ENCODE results near the gene KIF18A.

Gene KIF18A

GRCh38 chr11:28026634-28027290 is 81.2 kb downstream of the KIF18A start:
- DNase-seq = no peak

- DNase-seq = no peak
These were observed 90.1 kb downstream of the KIF18A start for GRCh38 chr11:28017816-28018215.

DNA sequence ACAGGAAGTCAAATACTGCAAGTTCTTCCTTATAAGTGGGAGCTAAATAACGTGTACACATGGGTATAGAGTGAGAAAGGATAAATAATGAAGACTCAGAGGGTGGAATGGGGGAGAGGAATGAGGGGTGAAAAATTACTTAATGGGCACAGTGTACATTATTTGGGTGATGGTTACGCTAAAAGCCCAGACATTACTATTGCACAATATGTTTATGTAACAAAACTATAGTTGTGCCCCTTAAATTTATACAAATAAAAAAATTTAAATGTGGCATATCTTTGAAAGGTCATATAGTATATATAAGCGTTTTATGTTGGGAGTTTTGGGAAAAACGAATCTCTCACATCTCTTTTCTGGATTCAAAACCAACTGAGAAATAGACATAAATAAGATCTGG is 96.1 kb downstream of the KIF18A start:
- DNase-seq = no peak

GRCh38 chr11:28009996-28010395 is 98.0 kb downstream of the KIF18A start:
- no peak for DNase-seq

- DNase-seq = no peak
These were observed 98.6 kb downstream of the KIF18A start for GRCh38 chr11:28009388-28009787.

DNA sequence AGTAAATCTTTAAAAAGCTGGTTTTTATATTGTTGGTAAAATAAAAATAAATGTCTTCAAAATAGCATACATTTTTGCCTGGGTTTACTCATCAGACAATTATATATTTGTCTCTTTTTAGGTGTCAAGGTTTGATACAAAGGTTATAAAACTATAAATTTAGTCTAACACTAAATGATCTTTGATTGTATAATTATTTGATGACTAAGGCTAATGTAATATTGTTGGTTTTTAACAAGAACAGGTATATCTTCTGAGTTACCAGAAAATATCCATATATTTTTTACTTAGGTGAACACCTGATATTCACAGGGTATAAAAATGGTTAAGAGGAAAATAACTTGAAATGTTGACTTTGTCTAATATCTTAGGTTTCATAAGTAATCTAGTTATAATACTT is 104.3 kb downstream of the KIF18A start:
- no peak for DNase-seq

GRCh38 chr11:27998552-27998951 is 109.4 kb downstream of the KIF18A start:
- DNase-seq = no peak

DNA sequence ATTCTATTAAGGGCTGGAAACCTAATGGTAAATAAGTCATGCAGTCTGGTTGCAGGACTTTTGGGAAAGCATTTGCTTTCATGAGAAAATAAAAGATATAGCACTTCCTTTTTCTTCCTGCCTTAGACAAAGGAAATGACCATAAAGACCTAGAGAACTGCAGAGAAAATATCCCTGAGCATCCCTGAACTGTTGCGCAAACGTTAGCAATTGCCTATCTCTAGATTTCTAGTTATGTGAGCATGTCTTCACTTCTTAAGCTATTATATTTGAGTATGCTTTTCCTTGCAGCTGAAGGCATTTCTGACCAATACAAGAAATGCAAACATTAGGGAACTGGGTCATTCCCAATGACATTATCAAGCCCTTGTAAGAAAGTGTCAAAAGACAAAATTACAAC is 110.6 kb downstream of the KIF18A start:
- DNase-seq = no peak

- DNase-seq = no peak
These were observed 111.9 kb downstream of the KIF18A start for GRCh38 chr11:27996066-27996465.

- no peak for DNase-seq
These were observed 112.9 kb downstream of the KIF18A start for GRCh38 chr11:27995083-27995482.

- DNase-seq = no peak
These were observed 116.2 kb downstream of the KIF18A start for GRCh38 chr11:27991736-27992135.

DNA sequence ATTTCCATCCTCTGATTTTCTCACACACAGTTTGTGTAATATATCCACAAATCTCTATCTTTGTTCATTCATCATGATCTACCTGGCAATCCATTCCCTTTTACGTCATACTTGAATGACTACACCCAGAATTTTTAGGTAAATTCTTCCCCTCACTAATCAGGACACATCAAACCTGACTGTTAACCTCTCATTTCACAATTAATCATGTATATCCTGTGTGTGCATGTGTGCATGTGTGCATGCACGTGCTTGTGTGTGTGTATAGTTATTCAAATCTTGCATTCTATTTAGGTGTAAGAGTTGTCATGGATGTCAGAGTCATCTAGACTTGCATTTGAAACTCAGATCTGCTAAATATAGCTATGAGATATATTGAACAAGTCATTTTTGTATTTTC is 130.4 kb downstream of the KIF18A start:
- no peak for DNase-seq

DNA sequence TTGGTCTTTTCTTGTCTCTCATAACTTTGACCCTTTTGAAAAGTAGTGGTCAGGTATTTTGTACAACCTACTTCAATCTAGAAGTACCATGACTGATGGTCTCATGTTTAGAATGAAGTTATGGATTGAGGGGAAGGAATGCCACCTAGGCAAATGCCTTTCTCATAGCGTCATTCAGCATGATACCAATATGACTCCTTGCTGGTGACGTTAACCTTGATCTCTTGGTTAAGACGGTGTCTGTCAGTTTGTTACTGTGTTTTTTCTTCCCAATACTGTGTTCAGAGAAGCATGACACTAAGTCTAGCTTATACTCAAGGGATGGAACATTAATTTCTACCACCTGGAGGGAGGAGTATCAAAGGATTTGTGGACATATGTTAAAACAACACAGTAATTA is 130.9 kb downstream of the KIF18A start:
- no peak for DNase-seq

DNA sequence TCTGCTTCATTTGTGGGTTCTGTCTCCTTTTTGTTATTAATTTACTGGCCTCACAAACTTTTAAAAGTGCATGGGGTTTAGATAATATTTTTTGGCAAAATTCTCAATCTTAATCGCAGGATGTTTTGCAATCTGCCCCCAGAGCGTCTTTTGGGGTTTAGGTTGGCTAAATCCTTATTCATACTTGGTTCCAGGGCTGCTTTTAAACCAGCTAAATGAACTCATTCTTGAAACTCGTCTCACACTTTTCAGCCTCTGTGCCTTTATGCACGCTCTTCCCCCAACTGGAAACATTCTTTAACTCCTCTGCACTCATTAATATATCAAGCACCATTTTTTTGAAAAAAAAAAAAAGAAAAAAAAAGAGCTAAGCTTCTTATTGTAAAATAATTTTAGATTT is 131.7 kb downstream of the KIF18A start:
- DNase-seq = no peak

DNA sequence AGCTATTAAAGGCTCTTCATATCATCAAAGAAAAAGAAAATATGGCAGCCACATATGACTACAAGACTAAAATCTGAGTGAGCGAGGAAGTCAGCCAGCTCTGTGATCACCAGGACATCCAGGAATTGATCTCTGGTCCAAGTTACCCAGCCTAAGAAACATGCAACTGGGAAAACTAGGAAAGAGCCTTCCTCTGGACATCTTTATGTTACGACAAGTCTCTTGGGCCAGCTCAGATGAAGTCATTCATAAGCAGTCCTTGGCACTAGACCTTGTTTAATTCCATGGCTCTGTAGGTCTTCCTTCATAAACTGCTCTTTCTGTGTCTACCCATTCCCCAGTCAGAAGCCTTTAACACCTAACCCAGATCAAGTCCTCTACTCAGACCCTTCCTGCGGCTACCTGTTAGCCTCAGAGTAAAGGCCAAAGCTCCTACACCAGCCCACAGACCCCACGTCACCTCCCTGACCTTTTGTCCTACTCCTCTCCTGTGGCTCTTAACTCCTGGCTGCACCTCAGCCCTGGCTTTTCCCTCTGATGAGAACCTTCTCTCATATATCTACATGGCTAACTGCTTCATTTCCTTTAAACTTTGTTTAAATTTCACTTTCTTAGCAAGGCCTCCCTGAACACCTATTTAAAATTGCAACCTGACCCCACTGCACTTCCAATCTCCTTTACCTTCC is 134.0 kb downstream of the KIF18A start:
- DNase-seq = no peak

- no peak for DNase-seq
These were observed 135.3 kb downstream of the KIF18A start for GRCh38 chr11:27972522-27973170.

GRCh38 chr11:27971171-27971570 is 136.8 kb downstream of the KIF18A start:
- no peak for DNase-seq

All from NCI-H1436 treated with DMSO at 0.1 percent for 48 hours (cell line).